SK-N-SH (cell line): ENCODE measurements around the gene CTSE. TPM values are rescaled to one million over a fixed set of nuclear protein-coding genes. Genes with fewer than 3 reads are reported as not detected.

Source experiments
- CTCF ChIA-PET: fragments of 300-600, 350-600 bp; formaldehyde crosslinking; extraction: SDS; loops from one replicate; lab custom pipeline; 2021; lab: Yijun Ruan, JAX
- POLR2A ChIA-PET: fragments of 350-600 bp; sonication (Branson Sonifier 250); formaldehyde crosslinking; extraction: SDS; loops from one replicate; lab custom pipeline; 2020; ENCODE audit warnings: antibody characterized with exemption, inconsistent platforms; lab: Yijun Ruan, JAX
- DNase-seq: peaks from one replicate; pipeline ENCODE4 v3.0.0; 2012
- H2AFZ ChIP-seq: fragments of 200-600 bp; sonication (generic); 2 replicates; pipeline ENCODE4 v1.8.1; 2016; ENCODE audit warnings: antibody characterized with exemption, mild to moderate bottlenecking, low read depth
- H3F3A ChIP-seq: fragments of 200-600 bp; sonication (generic); replicated peaks from 2 replicates; pipeline ENCODE3; 2016; ENCODE audit warnings: antibody characterized with exemption, mild to moderate bottlenecking; ENCODE audit not compliant: insufficient read depth
- H3K27ac ChIP-seq, 2 experiments: fragments of 200-500 bp in 1 of 2; fragments of 200-600 bp in 1 of 2; sonication (Bioruptor generic) in 1 of 2; sonication (generic), shearing (Covaris generic) in 1 of 2; 2 replicates each; pipeline versions ENCODE4 v1.5.1 to v1.6.1; 2014 to 2016; ENCODE audit warnings: low read depth in 2 of 2, inconsistent platforms in 1 of 2, low read length in 1 of 2, mild to moderate bottlenecking in 1 of 2, mixed read lengths in 1 of 2
- H3K27me3 ChIP-seq: fragments of 200-600 bp; sonication (generic), shearing (Covaris generic); 2 replicates; pipeline ENCODE4 v1.6.1; 2016; ENCODE audit warnings: mixed run types; ENCODE audit not compliant: insufficient read depth
- H3K36me3 ChIP-seq, 2 experiments: fragments of 200-500 bp in 1 of 2; fragments of 200-600 bp in 1 of 2; sonication (Bioruptor generic) in 1 of 2; sonication (generic) in 1 of 2; replicated peaks in 1 of 2; 2 replicates each; pipeline versions ENCODE3 to v1.5.1; 2014 to 2016; ENCODE audit warnings: low read length in 1 of 2, mild to moderate bottlenecking in 1 of 2; ENCODE audit not compliant: insufficient read depth in 2 of 2, control insufficient read depth in 1 of 2
- H3K4me1 ChIP-seq, 2 experiments: fragments of 200-500 bp in 1 of 2; fragments of 200-600 bp in 1 of 2; sonication (Bioruptor generic) in 1 of 2; sonication (generic), shearing (Covaris generic) in 1 of 2; 2 replicates each; pipeline versions ENCODE4 v1.5.1 to v1.6.1; 2014 to 2016; ENCODE audit warnings: low read depth in 1 of 2, low read length in 1 of 2, mixed run types in 1 of 2; ENCODE audit not compliant: insufficient read depth in 2 of 2, control insufficient read depth in 1 of 2
- H3K4me2 ChIP-seq: fragments of 200-600 bp; sonication (generic), shearing (Covaris generic); 2 replicates; pipeline ENCODE4 v1.6.1; 2017; ENCODE audit warnings: mixed run types
- H3K4me3 ChIP-seq, 2 experiments: fragments of 200-500 bp in 1 of 2; fragments of 200-600 bp in 1 of 2; sonication (Bioruptor generic) in 1 of 2; sonication (generic), shearing (Covaris generic) in 1 of 2; 2 replicates each; pipeline versions ENCODE4 v1.5.1 to v1.8.1; 2014 to 2016; ENCODE audit warnings: low read depth in 2 of 2, inconsistent platforms in 1 of 2, low read length in 1 of 2, mild to moderate bottlenecking in 1 of 2, mixed read lengths in 1 of 2, moderate library complexity in 1 of 2
- H3K79me2 ChIP-seq: fragments of 200-600 bp; sonication (generic); 2 replicates; pipeline ENCODE4 v1.8.1; 2017; ENCODE audit warnings: mild to moderate bottlenecking; ENCODE audit not compliant: insufficient read depth
- H3K9ac ChIP-seq: fragments of 200-600 bp; sonication (generic); 2 replicates; pipeline ENCODE4 v1.6.1; 2017; ENCODE audit warnings: mixed run types
- H3K9me2 ChIP-seq: fragments of 200-600 bp; sonication (generic); 2 replicates; pipeline ENCODE4 v1.6.1; 2017; ENCODE audit warnings: mixed run types
- H3K9me3 ChIP-seq: fragments of 200-600 bp; sonication (generic); 2 replicates; pipeline ENCODE4 v1.6.1; 2017; ENCODE audit warnings: mixed run types, mild to moderate bottlenecking, moderate library complexity
- H4K20me1 ChIP-seq: fragments of 200-600 bp; sonication (generic); 2 replicates; pipeline ENCODE4 v1.6.1; 2017; ENCODE audit warnings: mild to moderate bottlenecking, mixed run types; ENCODE audit not compliant: insufficient read depth
- EP300 ChIP-seq, 2 experiments: IDR thresholded peaks; 2 replicates each; pipeline versions ENCODE4 v1.4.0 to v1.6.1; 2012; ENCODE audit warnings: borderline replicate concordance in 1 of 2, low read depth in 1 of 2, low read length in 1 of 2
- EZH2phosphoT487 ChIP-seq: fragments of 200-600 bp; sonication (generic); IDR thresholded peaks from 2 replicates; pipeline ENCODE4 v1.6.1; 2017; ENCODE audit warnings: low read depth, mixed run types, mild to moderate bottlenecking, antibody characterized with exemption, moderate library complexity, borderline replicate concordance
- FOXM1 ChIP-seq: IDR thresholded peaks from 2 replicates; pipeline ENCODE4 v1.4.0; 2012; ENCODE audit warnings: low read depth, mild to moderate bottlenecking
- GABPA ChIP-seq: IDR thresholded peaks from 2 replicates; pipeline ENCODE4 v1.4.0; 2012; ENCODE audit warnings: low read depth, mild to moderate bottlenecking
- JUND ChIP-seq: IDR thresholded peaks from 2 replicates; pipeline ENCODE4 v1.4.0; 2012
- MEF2A ChIP-seq: IDR thresholded peaks from 2 replicates; pipeline ENCODE4 v1.4.0; 2012; ENCODE audit warnings: low read depth, borderline replicate concordance
- MXI1 ChIP-seq: IDR thresholded peaks from 2 replicates; pipeline ENCODE4 v1.6.1; 2012; ENCODE audit warnings: mild to moderate bottlenecking, low read depth, low read length, improper control_type of control experiment
- NRF1 ChIP-seq: IDR thresholded peaks from 2 replicates; pipeline ENCODE4 v1.6.1; 2012; ENCODE audit warnings: low read depth, mild to moderate bottlenecking, low read length
- POLR2AphosphoS5 ChIP-seq: IDR thresholded peaks from 2 replicates; pipeline ENCODE4 v1.6.1; 2012; ENCODE audit warnings: low read depth, low read length
- RCOR1 ChIP-seq: fragments of 150-350 bp; IDR thresholded peaks from 2 replicates; pipeline ENCODE4 v1.6.1; 2017; ENCODE audit warnings: antibody characterized with exemption, low read length
- RFX5 ChIP-seq: IDR thresholded peaks from 2 replicates; pipeline ENCODE4 v1.6.1; 2012; ENCODE audit warnings: mild to moderate bottlenecking, improper control_type of control experiment, low read length
- RXRA ChIP-seq: IDR thresholded peaks from 2 replicates; pipeline ENCODE4 v1.4.0; 2012; ENCODE audit warnings: low read depth, mild to moderate bottlenecking, borderline replicate concordance
- SIN3A ChIP-seq: IDR thresholded peaks from 2 replicates; pipeline ENCODE4 v1.6.1; 2012; ENCODE audit warnings: low read depth, mild to moderate bottlenecking, low read length, moderate library complexity, borderline replicate concordance
- SMC3 ChIP-seq: IDR thresholded peaks from 2 replicates; pipeline ENCODE4 v1.6.1; 2012; ENCODE audit warnings: low read depth, low read length, improper control_type of control experiment
- TCF12 ChIP-seq: IDR thresholded peaks from 2 replicates; pipeline ENCODE4 v1.4.0; 2012
- WGBS: methylation state at CpG from one replicate; pipeline ENCODE4 v1.1.6; 2017; ENCODE audit warnings: low lambda C conversion rate; 5-methylcytosine and 5-hydroxymethylcytosine counted together
- polyA plus RNA-seq, 3 experiments: library from polyadenylated mRNA; depleted of rRNA; stranded (reverse); fragments of >200 nt; gene quantifications; 2 replicates each; pipeline ENCODE4 v1.2.3, GENCODE V29; 2012
- TF ChIP-seq, protein P1 (sequence below): fragments of 150-350 bp; IDR thresholded peaks from 2 replicates; pipeline ENCODE4 v1.6.1; 2016; ENCODE audit warnings: mild to moderate bottlenecking, low read depth, low read length
- TF ChIP-seq, protein P2 (sequence below): fragments of 150-350 bp; IDR thresholded peaks from 2 replicates; pipeline ENCODE4 v1.6.1; 2017; ENCODE audit warnings: antibody characterized with exemption, low read length, low read depth, borderline replicate concordance
- TF ChIP-seq, protein P3 (sequence below): IDR thresholded peaks from 2 replicates; pipeline ENCODE4 v1.4.0; 2012; ENCODE audit warnings: low read depth, borderline replicate concordance
- TF ChIP-seq, protein P4 (sequence below): IDR thresholded peaks from 2 replicates; pipeline ENCODE4; 2012

The CTSE gene
- polyA plus RNA-seq, 1 of the 3 experiments (the other 2 are of a cell fraction), result not detected

DNA sequence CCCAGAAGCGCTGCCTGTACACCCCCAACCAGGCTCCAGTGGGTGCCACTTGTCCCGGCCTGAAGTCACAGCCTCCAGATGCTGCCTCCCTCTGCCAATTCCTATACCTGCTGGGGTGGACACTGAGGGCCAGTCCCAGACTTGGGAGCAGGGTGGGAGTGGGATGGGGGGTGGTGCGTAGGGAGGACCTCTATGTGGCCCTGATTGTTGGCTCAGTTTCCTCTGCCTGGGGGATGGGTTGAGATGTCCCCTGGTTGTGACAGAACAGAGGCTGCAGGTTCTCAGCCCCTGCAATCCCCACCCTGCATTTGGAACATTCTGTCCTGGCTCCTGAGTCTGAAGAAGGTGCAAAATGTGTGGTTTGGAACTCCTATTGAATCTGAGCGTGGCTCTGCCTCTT is 47.7 kb downstream of the CTSE start:
- 56% methylated on average over 3 of the region's 4 CpGs for WGBS
- no peak for DNase-seq
- no peak overlapping the region for H3K27ac ChIP-seq
- H3K4me3 ChIP-seq, result no peak overlapping the region
- no peaks in the 10 kb centered on the region for H3F3A ChIP-seq
- H3K27me3 ChIP-seq, result no peaks in the 10 kb centered on the region
- no peaks in the 10 kb centered on the region for H3K79me2 ChIP-seq
- no peak overlapping the region for H3K4me2 ChIP-seq
- H4K20me1 ChIP-seq, result no peaks in the 10 kb centered on the region
- no peaks in the 10 kb centered on the region for H3K9me3 ChIP-seq
- no peaks in the 10 kb centered on the region for H3K36me3 ChIP-seq
- no peaks in the 10 kb centered on the region for H3K9me2 ChIP-seq
- TF ChIP-seq, protein P1, sequence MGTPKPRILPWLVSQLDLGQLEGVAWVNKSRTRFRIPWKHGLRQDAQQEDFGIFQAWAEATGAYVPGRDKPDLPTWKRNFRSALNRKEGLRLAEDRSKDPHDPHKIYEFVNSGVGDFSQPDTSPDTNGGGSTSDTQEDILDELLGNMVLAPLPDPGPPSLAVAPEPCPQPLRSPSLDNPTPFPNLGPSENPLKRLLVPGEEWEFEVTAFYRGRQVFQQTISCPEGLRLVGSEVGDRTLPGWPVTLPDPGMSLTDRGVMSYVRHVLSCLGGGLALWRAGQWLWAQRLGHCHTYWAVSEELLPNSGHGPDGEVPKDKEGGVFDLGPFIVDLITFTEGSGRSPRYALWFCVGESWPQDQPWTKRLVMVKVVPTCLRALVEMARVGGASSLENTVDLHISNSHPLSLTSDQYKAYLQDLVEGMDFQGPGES, result no peak
- no peak for TF ChIP-seq JUND
- TF ChIP-seq SIN3A, result no peak
- no peak for TF ChIP-seq MEF2A
- TF ChIP-seq, protein P2, sequence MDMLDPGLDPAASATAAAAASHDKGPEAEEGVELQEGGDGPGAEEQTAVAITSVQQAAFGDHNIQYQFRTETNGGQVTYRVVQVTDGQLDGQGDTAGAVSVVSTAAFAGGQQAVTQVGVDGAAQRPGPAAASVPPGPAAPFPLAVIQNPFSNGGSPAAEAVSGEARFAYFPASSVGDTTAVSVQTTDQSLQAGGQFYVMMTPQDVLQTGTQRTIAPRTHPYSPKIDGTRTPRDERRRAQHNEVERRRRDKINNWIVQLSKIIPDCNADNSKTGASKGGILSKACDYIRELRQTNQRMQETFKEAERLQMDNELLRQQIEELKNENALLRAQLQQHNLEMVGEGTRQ, result no peak
- TF ChIP-seq TCF12, result no peak
- no peak for TF ChIP-seq RXRA
- TF ChIP-seq, protein P3, sequence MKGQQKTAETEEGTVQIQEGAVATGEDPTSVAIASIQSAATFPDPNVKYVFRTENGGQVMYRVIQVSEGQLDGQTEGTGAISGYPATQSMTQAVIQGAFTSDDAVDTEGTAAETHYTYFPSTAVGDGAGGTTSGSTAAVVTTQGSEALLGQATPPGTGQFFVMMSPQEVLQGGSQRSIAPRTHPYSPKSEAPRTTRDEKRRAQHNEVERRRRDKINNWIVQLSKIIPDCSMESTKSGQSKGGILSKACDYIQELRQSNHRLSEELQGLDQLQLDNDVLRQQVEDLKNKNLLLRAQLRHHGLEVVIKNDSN, result no peak
- no peak for TF ChIP-seq EP300 (IDR thresholded peaks at IDR 0.05; ENCODE audit: borderline replicate concordance in 1 of 2, low read depth in 1 of 2, low read length in 1 of 2)
- no peak for TF ChIP-seq POLR2AphosphoS5
- no peak for TF ChIP-seq MXI1
- no peak for TF ChIP-seq SMC3
- no peak for TF ChIP-seq FOXM1
- no peak for TF ChIP-seq RFX5
- TF ChIP-seq EZH2phosphoT487, result no peak
- no peak for TF ChIP-seq GABPA
- TF ChIP-seq RCOR1, result no peak
- TF ChIP-seq, protein P4, sequence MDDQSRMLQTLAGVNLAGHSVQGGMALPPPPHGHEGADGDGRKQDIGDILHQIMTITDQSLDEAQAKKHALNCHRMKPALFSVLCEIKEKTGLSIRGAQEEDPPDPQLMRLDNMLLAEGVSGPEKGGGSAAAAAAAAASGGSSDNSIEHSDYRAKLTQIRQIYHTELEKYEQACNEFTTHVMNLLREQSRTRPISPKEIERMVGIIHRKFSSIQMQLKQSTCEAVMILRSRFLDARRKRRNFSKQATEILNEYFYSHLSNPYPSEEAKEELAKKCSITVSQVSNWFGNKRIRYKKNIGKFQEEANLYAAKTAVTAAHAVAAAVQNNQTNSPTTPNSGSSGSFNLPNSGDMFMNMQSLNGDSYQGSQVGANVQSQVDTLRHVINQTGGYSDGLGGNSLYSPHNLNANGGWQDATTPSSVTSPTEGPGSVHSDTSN, result no peak
- no peak for TF ChIP-seq NRF1
- POLR2A ChIA-PET, result interaction anchor here (1.7 to 2.2 kb wide), 2 partner anchors 84 to 184 kb away, joined by 3 to 8 read pairs; no protein-coding TSS in a partner anchor
- no peak overlapping the region for H3K9ac ChIP-seq
- peaks cover 0 to 12% of the 10 kb centered on the region in 2 experiments; a peak in 1 of 4 replicates for H3K4me1 ChIP-seq
- no peak overlapping the region for H2AFZ ChIP-seq
- CTCF ChIA-PET, result interaction anchor here (1.4 to 12.5 kb wide), 16 partner anchors 9 to 317 kb away, joined by 5 to 366 read pairs (median 38); partner anchors contain the start of genes AVPR1B, RAB29 and SLC26A9
